Stimulated activated naive CD8-positive, alpha-beta T cell treated with anti-CD3 and anti-CD28 coated beads, Interleukin-15, Interleukin-2, amounts not matched to agents 100 ng/mL and 50 ng/mL, for 24 hours (primary cell): ENCODE measurements around the gene ARHGAP26.

Source experiments
- H3K27ac Mint-ChIP-seq: one replicate; pipeline ENCODE4 v1.8.0; 2021; ENCODE audit warnings: mild to moderate bottlenecking, mixed read lengths
- H3K27me3 Mint-ChIP-seq: one replicate; pipeline ENCODE4 v1.8.0; 2021; ENCODE audit warnings: mixed read lengths
- H3K36me3 Mint-ChIP-seq: one replicate; pipeline ENCODE4 v1.8.0; 2021; ENCODE audit warnings: low read depth, mixed read lengths
- H3K4me1 Mint-ChIP-seq: one replicate; pipeline ENCODE4 v1.8.0; 2021; ENCODE audit warnings: low read depth, mixed read lengths
- H3K4me3 Mint-ChIP-seq: one replicate; pipeline ENCODE4 v1.8.0; 2021; ENCODE audit warnings: mild to moderate bottlenecking, mixed read lengths
- H3K9me3 Mint-ChIP-seq: one replicate; pipeline ENCODE4 v1.8.0; 2021; ENCODE audit warnings: mixed read lengths

ARHGAP26 gene

DNA sequence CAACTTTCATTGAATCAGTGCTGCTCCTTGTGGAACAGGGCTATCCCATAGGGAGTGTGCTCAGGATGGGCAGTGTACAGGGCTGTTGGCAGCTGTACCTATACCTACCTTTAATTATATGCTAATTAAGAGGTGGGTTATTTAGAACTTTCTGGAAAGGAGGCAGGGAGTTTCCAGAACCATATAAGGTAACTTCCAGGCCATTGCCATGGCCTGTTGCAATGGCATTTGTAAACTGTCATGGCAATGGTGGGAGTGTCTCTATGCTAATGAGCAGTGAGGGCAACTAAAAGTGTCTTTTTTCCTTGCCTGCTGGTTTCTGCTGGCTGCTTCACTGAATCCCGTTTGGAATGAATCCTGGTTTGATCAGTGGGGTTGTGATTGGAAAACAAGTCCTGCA lies 2.3 kb upstream of the ARHGAP26 start:
- H3K27me3 Mint-ChIP-seq, result no peaks in the 10 kb centered on the region
- H3K9me3 Mint-ChIP-seq, result no peaks in the 10 kb centered on the region
- H3K4me1 Mint-ChIP-seq, result peaks cover 31% of the 10 kb centered on the region
- H3K27ac Mint-ChIP-seq, result no peak overlapping the region
- H3K36me3 Mint-ChIP-seq, result no peaks in the 10 kb centered on the region
- no peak overlapping the region for H3K4me3 Mint-ChIP-seq

DNA sequence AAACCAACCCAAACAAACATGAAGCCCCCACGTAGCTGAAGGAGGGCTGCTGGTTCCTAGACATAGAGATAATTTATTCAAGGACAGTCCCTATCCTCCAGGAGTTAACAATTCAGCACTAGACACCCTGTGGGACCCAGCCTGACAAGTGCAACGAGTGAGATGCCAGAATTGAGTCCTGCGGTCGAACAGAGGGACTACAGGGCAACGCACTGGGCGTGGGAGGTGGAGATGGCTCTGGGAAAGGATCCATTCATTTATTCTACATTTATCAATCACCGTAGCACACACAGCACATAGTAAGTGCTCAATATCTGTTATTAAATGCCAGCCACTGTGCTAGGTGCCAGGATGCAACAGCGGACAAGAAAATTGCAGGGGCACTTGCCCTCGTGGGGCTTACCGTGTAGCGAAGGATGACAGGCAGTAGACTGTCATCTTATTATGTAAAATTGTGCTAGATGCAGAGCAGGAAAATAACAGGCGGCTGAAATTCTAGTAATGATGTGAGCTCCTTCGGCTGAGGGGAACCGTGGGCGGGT lies 855 bp upstream of the ARHGAP26 start:
- Mint-ChIP-seq H3K9me3 (no peaks in the 10 kb centered on the region), H3K27me3 (no peaks in the 10 kb centered on the region), H3K4me1 (peaks cover 43% of the 10 kb centered on the region), H3K27ac (peak overlapping the region; percentile 78), H3K4me3 (peak overlapping the region; percentile 91), H3K36me3 (no peaks in the 10 kb centered on the region)

DNA sequence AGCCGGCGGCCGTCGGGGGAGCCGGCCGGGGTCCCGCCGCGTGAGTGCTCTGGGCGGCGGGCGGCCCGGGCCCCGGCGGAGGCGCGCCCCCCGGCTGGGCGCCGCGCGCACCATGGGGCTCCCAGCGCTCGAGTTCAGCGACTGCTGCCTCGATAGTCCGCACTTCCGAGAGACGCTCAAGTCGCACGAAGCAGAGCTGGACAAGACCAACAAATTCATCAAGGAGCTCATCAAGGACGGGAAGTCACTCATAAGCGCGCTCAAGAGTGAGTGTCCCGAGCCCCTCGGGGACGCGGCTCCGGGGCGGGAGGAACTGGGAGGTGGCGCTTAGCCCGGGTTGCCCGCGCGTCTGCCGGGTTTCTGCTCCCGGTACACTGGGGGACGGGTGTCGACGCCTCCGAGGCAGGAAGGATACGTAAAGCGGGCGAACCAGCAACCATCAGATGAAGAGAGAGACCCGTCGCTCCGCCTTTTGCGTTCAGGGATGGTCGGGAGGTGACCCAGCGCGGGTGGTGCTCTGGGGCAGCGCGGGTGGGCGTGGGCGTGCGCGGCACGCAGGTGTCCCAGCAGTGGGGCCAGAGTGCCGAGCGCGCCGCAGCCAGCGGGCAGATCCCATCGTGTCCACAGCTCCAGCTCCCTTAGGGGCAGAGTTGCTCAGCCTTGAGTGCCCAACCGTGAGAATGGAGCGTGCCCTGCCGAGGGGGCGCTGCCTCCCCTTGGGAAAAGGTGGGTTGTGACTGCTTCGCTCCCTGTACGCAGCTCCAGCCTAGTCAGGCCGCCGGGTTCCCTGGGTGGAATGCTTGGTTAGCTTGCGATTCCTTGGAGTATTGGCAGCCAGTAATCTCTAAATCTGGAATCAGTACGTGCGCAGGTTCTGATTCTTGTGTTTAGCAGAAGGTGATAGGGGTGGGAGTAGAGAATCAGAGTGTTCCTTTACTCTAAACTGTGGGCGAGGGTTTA lies 753 bp downstream of the ARHGAP26 start:
- H3K4me1 Mint-ChIP-seq, result peaks cover 48% of the 10 kb centered on the region
- peak overlapping the region; percentile 83 for H3K27ac Mint-ChIP-seq
- H3K4me3 Mint-ChIP-seq, result peak overlapping the region; percentile 91
- H3K9me3 Mint-ChIP-seq, result no peaks in the 10 kb centered on the region
- no peaks in the 10 kb centered on the region for H3K36me3 Mint-ChIP-seq
- no peaks in the 10 kb centered on the region for H3K27me3 Mint-ChIP-seq

DNA sequence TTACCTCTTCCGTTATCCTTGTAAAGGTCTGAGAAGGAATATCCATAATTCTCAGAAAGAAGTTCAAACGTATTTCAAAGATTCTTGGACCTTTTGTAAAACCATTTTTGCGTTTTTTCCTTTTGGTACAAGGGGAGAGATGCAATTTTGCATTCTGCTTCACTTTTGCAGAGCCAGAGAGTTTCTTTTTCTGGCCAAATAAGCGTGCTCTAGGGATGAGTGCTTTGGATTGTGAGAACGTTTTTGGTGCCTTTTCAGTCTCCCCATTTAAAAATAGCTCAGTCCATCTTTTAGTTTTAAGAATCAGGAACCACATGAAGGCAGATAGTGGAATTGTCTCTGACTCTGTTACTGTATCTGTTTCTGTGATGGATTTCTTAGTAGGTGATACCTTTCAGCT lies 1.5 kb downstream of the ARHGAP26 start:
- H3K4me3 Mint-ChIP-seq, result peak overlapping the region; percentile 91
- H3K4me1 Mint-ChIP-seq, result peaks cover 54% of the 10 kb centered on the region
- no peaks in the 10 kb centered on the region for H3K27me3 Mint-ChIP-seq
- peak overlapping the region; percentile 11 for H3K27ac Mint-ChIP-seq
- H3K9me3 Mint-ChIP-seq, result no peaks in the 10 kb centered on the region
- H3K36me3 Mint-ChIP-seq, result no peaks in the 10 kb centered on the region

DNA sequence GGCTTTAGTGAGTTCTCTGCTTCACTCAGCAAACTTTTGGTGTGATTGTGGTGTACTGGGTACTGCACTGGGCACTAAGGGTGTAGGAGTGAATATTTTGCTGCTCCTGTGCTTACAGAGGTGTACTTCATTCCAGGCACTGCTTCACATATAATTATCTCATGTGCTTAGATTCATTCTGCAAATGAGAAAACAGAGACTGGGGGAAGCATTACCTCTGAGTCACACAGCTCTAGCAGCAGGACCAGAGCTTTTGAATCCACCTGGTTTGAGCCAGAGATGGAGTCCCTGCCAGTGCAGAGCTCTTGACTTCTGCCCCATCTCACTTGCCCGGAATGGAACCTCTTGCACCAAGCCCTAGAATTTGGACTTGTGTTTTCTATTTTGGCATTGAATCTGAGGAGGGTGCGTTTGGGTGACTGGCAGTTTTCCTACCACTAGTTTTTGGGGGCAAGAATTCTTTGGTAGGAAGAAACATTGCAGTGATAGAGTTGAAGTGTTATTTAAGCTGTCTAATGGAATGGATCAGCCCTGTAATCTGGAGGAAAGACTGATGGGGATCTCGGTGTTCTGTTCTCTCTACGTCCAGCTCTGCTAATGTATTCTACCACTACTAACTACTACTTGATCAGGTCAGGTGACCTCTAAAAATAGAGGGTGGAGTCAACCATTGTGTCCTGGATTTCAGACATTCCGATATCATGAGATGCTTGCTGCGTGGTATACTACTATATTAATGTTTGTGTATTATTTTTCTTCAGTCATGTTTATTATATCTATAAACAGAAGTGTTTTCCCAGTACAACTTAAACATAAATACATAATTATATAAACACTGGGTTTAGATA lies 2.5 kb downstream of the ARHGAP26 start:
- Mint-ChIP-seq H3K27me3 (no peaks in the 10 kb centered on the region), H3K27ac (no peak overlapping the region), H3K4me3 (peak overlapping the region; percentile 91)

DNA sequence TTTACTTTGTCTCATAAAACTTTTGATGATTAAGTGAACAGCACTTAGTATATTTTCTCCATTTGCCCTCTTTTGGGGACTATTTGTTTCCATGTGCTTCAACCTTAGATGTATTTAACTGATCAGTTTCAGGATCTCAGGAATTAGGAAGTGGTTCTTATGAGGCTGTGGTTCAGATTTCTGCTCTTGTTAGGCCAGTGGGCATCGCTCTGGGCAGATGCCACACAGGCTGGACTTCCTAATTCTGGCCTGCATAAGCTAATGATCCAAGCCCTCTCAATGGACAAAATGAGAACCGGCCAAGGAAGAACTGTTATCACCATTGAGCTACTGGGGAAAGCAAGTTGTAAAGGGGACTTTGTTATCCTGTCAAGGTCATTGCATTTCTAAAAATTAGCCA lies 6.9 kb downstream of the ARHGAP26 start:
- H3K27me3 Mint-ChIP-seq, result no peaks in the 10 kb centered on the region
- H3K9me3 Mint-ChIP-seq, result no peaks in the 10 kb centered on the region
- no peak overlapping the region for H3K4me3 Mint-ChIP-seq
- H3K27ac Mint-ChIP-seq, result no peak overlapping the region
- H3K36me3 Mint-ChIP-seq, result no peaks in the 10 kb centered on the region
- peaks cover 74% of the 10 kb centered on the region for H3K4me1 Mint-ChIP-seq

More for the DNA sequence above, 2.5 kb downstream of the ARHGAP26 start:
- no peaks in the 10 kb centered on the region for H3K36me3 Mint-ChIP-seq
- H3K4me1 Mint-ChIP-seq, result peaks cover 61% of the 10 kb centered on the region
- no peaks in the 10 kb centered on the region for H3K9me3 Mint-ChIP-seq

DNA sequence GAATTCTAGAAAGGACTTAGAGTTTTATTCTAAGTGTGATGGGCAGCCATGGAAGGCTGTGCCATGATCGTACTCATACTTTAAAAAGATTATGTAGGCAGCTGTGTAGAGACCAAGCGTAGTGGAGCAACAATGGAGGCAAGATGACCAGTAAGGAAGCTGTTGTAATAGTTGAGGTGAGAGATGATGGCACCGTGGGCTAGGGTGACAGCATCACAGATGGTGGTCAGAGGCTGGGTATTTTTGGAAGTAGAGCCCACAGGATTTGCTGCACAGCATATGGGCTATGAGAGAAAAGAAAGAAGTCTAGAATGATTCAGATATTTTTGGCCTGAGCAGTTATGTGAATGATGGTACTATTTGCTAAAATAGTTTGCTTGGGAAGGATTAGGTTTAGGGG lies 7.7 kb downstream of the ARHGAP26 start:
- no peak overlapping the region for H3K27ac Mint-ChIP-seq
- no peaks in the 10 kb centered on the region for H3K36me3 Mint-ChIP-seq
- peaks cover 74% of the 10 kb centered on the region for H3K4me1 Mint-ChIP-seq
- no peak overlapping the region for H3K4me3 Mint-ChIP-seq
- H3K27me3 Mint-ChIP-seq, result no peaks in the 10 kb centered on the region
- H3K9me3 Mint-ChIP-seq, result no peaks in the 10 kb centered on the region

DNA sequence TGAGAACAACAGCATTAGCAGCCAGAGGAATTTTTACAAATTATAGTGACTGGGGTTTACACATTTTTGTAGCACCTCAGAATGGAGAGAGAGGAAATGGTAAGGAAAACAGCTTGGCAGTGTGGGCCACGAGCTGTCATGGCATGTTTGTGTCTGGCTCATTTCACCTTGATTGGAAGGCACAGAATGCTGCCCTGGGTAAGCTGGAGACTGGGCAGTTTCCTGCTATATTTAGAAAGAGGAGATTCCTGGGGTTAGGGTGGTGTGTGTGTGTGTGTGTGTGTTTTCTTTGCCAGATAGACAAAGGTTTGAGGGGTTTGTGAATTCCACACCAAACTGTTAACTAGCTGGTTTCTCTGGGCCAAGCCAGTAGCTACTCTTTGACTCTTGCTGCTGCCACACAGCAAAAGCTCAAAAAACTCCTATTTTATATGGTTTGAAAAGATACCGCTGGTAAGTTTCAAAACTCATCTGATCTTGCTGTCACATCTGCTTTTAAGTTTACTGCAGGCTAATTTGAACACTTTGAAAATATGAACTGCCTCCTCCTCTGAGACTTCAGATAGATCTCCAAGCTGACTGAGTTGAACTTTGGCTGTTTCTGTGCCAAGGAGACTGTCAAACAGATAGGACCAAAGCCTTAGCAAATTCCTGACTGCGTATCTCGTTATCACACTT lies 9.1 kb downstream of the ARHGAP26 start:
- no peak overlapping the region for H3K4me3 Mint-ChIP-seq

DNA sequence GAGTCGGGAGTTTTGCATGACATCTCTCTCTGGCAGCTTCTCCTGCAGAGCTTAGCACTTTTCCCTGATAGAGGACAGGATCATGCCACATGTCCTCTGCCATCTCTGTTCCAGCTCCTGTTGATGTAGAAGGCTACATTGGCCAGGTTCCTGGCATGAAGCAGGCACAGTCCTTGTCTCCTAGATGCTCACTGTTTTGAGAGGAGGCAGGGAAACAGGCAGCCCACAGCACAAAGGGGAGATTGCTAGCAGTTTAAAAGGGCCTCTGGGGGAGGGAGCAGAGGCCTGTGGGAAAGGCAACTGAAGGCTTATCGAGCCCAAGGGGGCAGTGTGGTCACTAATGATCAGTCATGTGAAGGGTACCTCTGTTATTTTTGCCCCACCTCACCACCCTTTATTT lies 10.7 kb downstream of the ARHGAP26 start:
- Mint-ChIP-seq H3K9me3 (no peaks in the 10 kb centered on the region), H3K27me3 (no peaks in the 10 kb centered on the region), H3K27ac (no peak overlapping the region), H3K4me1 (peaks cover 86% of the 10 kb centered on the region), H3K4me3 (no peak overlapping the region), H3K36me3 (peaks cover 3% of the 10 kb centered on the region)

More for the DNA sequence above, 9.1 kb downstream of the ARHGAP26 start:
- no peak overlapping the region for H3K27ac Mint-ChIP-seq
- peaks cover 75% of the 10 kb centered on the region for H3K4me1 Mint-ChIP-seq
- no peaks in the 10 kb centered on the region for H3K27me3 Mint-ChIP-seq
- no peaks in the 10 kb centered on the region for H3K36me3 Mint-ChIP-seq
- no peaks in the 10 kb centered on the region for H3K9me3 Mint-ChIP-seq

DNA sequence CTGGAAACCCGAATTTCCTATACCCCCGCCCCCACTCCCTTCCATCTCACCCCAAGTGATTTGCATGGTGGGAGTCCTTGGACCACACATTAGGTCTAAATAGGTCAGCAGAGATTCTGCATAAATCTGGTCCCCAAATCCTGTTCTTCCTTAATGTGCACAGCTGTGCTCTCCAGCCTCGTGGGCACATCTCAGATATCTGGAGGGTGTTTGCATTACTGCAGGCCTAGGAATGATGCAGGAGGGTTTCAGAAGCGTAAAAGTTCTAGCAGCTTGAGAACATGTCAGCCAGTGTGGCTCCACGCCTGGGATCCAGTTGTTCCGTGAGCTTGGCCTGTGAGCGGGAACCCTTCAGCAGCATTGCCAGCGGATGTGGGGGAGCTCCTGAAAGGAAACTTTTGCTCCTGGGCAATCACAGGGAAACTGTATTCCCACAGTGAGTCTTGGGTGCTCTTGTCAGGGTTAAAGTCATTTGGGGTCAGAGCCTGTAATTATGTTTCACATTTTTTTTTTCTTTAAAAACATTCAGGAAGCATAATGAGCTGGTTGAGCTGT lies 12.9 kb downstream of the ARHGAP26 start:
- no peaks in the 10 kb centered on the region for H3K9me3 Mint-ChIP-seq
- peaks cover 3% of the 10 kb centered on the region for H3K36me3 Mint-ChIP-seq
- H3K27me3 Mint-ChIP-seq, result no peaks in the 10 kb centered on the region
- H3K4me1 Mint-ChIP-seq, result peaks cover 85% of the 10 kb centered on the region
- H3K4me3 Mint-ChIP-seq, result peak overlapping the region; percentile 57
- peak overlapping the region; percentile 81 for H3K27ac Mint-ChIP-seq

DNA sequence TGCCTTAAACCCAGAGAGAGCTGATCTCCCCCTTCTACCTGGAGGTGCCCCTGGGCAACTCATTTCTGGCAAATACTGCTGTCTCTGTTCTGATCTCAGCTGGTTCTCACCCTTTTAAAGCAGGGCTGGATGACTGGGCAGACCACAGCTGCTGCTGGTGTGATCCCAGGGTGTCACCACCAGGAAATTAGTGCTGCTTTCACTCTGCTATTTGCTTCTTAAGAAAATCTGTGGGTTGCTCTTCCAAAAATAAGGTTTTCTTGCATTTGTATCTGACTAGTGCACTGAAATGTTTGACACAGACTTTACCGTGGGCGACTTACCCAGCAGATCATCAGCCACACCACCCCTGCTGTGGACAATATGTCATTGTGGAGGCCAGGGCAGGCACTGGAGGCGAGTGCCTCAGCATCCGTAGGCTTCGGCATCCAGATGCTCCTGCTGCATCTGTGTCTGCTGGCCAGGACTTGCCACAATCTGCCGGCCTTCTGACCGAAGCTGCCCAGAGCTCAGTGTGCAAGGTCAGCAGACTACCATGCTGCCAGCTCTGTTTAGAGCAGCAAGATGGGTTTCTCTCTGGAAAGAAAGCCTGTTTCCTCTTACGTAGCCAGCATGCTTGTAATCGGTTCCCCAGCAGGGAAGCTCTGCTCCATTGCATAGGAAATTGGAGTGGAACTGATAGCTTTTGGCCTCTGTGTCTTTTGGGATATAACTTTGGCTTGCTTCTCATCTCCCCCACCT lies 13.6 kb downstream of the ARHGAP26 start:
- Mint-ChIP-seq H3K36me3 (peaks cover 3% of the 10 kb centered on the region), H3K4me1 (peaks cover 80% of the 10 kb centered on the region), H3K27ac (peak overlapping the region; percentile 81), H3K27me3 (no peaks in the 10 kb centered on the region), H3K9me3 (no peaks in the 10 kb centered on the region), H3K4me3 (peak overlapping the region; percentile 57)

DNA sequence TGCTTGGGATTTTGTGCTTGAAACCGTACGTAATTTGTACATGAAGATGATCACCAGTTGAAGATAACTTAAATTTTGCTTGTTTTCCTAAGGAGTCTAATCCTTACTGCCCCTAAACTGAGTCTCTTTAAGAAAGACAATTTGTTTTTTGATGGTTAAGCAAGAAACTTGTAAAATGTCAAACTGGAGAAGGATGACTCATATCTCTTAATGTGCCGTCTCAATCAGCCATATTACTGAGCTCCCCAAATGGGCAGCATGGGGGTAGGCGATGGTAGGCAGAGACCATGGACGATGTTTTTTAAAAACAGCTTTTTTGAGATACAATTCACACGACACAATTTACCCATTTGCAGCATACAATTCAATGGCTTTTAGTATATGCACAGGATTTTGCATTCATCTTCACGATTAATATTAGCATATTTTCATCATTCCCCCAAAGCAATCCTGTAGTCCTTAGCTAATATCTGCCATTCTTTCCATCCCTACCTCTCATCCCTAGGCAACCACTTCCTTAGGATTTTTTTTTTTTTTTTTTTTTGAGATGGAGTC lies 14.3 kb downstream of the ARHGAP26 start:
- Mint-ChIP-seq H3K27ac (peak overlapping the region; percentile 81), H3K27me3 (no peaks in the 10 kb centered on the region), H3K4me1 (peaks cover 74% of the 10 kb centered on the region), H3K9me3 (no peaks in the 10 kb centered on the region), H3K36me3 (peaks cover 3% of the 10 kb centered on the region), H3K4me3 (peak overlapping the region; percentile 57)

DNA sequence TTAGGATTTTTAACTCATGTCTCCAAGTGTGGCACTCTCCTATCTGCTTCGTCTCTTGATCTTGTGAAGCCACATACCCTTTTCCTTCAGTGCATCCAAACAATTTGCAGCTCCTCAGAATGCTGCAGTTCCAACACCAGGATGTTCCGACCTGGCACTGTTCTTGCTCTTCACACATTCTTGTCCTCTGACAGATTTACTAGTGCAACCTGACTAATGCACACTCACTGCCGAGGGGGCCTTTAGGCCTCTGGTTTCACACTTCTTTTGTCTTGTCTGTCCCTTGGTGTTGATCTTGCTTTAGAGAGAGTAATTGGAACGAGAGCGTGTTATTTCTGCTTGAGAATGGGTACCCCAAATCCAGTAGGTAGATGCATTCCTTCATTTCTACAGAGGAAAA lies 15.0 kb downstream of the ARHGAP26 start:
- peaks cover 67% of the 10 kb centered on the region for H3K4me1 Mint-ChIP-seq
- no peak overlapping the region for H3K27ac Mint-ChIP-seq
- peaks cover 3% of the 10 kb centered on the region for H3K36me3 Mint-ChIP-seq
- H3K4me3 Mint-ChIP-seq, result peak overlapping the region; percentile 25
- no peaks in the 10 kb centered on the region for H3K27me3 Mint-ChIP-seq
- H3K9me3 Mint-ChIP-seq, result no peaks in the 10 kb centered on the region
